H1 (cell line): Measurements from ENCODE around the gene OR3A2.

ENCODE experiments used
- CBX8 ChIP-seq: fragments of 300-800, 300-1000 bp; sonication (generic); IDR thresholded peaks from 2 replicates; pipeline ENCODE4 v1.7.1; 2016; ENCODE audit warnings: low read depth, low read length, borderline replicate concordance
- EZH2 ChIP-seq: fragments of 200-600 bp; sonication (generic); IDR thresholded peaks from 2 replicates; pipeline ENCODE4 v1.7.1; 2012; ENCODE audit warnings: low read depth, mild to moderate bottlenecking, moderate library complexity, low read length, inconsistent platforms; ENCODE audit not compliant: severe bottlenecking
- JUN ChIP-seq: IDR thresholded peaks from 2 replicates; pipeline ENCODE4 v1.6.1; 2011; ENCODE audit warnings: low read depth, mild to moderate bottlenecking, improper control_type of control experiment, low read length
- JUND ChIP-seq: IDR thresholded peaks from 2 replicates; pipeline ENCODE4 v1.6.1; 2011; ENCODE audit warnings: mild to moderate bottlenecking, improper control_type of control experiment, low read length
- POLR2AphosphoS5 ChIP-seq: IDR thresholded peaks from 2 replicates; pipeline ENCODE4 v1.6.1; 2011; ENCODE audit warnings: low read depth, low read length
- RAD21 ChIP-seq, 2 experiments: IDR thresholded peaks in 1 of 2; conservative IDR thresholded peaks in 1 of 2; 2 replicates each; pipeline ENCODE4 v1.6.1; 2011; ENCODE audit warnings: low read depth in 2 of 2, low read length in 2 of 2, improper control_type of control experiment in 1 of 2, inconsistent platforms in 1 of 2, mild to moderate bottlenecking in 1 of 2, moderate library complexity in 1 of 2
- TF ChIP-seq, protein P1 (sequence below), 3 experiments: IDR thresholded peaks; 1 replicate in 2 of 3; 2 replicates in 1 of 3; pipeline versions ENCODE4 v1.5.1 to v1.6.1; 2011; ENCODE audit warnings: low read length in 3 of 3, mild to moderate bottlenecking in 3 of 3, inconsistent platforms in 2 of 3, low read depth in 1 of 3, moderate library complexity in 1 of 3; ENCODE audit not compliant: insufficient read depth in 1 of 3; ENCODE audit errors: control extremely low read depth in 1 of 3
- TF ChIP-seq, protein P2 (sequence below): IDR thresholded peaks from 2 replicates; pipeline ENCODE4 v1.6.1; 2012; ENCODE audit warnings: inconsistent platforms

DNA sequence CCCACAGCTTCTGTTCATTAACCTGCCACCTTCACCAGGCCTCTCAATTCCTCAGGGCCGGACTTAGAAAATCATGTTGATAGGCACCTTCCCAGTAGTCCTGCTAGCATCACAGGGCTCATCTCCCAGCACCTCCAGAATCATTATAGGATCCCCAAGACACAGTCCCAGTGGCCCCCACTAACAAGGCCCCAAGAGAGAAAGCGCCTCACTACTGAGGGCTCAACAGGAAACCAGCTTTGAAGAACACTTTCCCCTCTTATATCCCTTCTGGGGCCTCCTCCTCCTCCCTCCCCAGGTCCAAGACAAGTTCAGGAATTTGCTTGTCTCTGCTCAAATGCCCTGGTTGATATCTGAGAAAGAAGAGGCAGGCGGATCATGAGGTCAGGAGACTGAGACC is 25.0 kb upstream of the OR3A2 start, which contains the start of gene OR3A3:
- TF ChIP-seq POLR2AphosphoS5 = no peak
- TF ChIP-seq, protein P1, sequence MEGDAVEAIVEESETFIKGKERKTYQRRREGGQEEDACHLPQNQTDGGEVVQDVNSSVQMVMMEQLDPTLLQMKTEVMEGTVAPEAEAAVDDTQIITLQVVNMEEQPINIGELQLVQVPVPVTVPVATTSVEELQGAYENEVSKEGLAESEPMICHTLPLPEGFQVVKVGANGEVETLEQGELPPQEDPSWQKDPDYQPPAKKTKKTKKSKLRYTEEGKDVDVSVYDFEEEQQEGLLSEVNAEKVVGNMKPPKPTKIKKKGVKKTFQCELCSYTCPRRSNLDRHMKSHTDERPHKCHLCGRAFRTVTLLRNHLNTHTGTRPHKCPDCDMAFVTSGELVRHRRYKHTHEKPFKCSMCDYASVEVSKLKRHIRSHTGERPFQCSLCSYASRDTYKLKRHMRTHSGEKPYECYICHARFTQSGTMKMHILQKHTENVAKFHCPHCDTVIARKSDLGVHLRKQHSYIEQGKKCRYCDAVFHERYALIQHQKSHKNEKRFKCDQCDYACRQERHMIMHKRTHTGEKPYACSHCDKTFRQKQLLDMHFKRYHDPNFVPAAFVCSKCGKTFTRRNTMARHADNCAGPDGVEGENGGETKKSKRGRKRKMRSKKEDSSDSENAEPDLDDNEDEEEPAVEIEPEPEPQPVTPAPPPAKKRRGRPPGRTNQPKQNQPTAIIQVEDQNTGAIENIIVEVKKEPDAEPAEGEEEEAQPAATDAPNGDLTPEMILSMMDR (IDR thresholded peaks at IDR 0.05; ENCODE audit: control extremely low read depth in 1 of 3, insufficient read depth in 1 of 3, low read depth in 1 of 3, low read length in 3 of 3) = no peak
- TF ChIP-seq JUN = no peak
- TF ChIP-seq, protein P2, sequence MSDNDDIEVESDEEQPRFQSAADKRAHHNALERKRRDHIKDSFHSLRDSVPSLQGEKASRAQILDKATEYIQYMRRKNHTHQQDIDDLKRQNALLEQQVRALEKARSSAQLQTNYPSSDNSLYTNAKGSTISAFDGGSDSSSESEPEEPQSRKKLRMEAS = no peak
- no peak for TF ChIP-seq RAD21 (IDR thresholded peaks at IDR 0.05 in 1 of 2, conservative IDR thresholded peaks at IDR 0.05 in 1 of 2; ENCODE audit: low read depth in 2 of 2, low read length in 2 of 2)
- TF ChIP-seq EZH2 = no peak
- no peak for TF ChIP-seq JUND
- TF ChIP-seq CBX8 = no peak
